ENCODE measurements around the gene OXLD1.
"Not testable (repeated sequence)": the region's sequence is repeated elsewhere in the genome, so short reads cannot be mapped to it uniquely, and the experiment has no call there.

OXLD1 gene

GRCh38 chr17:81650951-81651350 lies 15.5 kb downstream of the OXLD1 start:
- no peak for DNase-seq (ENCODE audit: low read depth)

DNA sequence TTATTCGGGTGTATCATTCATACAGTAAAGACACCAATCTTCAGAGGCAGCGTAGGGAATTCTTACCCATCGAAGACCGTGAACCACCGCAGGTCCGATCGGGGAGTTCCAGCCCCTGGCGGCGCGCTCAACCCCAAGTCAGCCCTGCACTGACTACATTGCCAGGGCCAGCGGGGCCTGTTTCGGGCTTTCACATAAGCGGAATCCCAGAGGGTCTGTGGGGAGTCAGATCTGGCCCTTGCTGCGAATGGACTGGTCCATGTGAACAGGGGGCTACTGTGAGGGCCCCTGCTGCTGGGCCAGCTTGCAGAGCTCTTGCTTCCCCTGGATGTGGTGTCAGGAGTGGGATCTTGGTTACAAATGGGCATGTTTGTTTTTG lies 17.7 kb downstream of the OXLD1 start:
- DNase-seq (ENCODE audit: low read depth) = no peak

- no peak for DNase-seq (ENCODE audit: low read depth)
Measured at GRCh38 chr17:81648013-81648706, 18.2 kb downstream of the OXLD1 start.

DNA sequence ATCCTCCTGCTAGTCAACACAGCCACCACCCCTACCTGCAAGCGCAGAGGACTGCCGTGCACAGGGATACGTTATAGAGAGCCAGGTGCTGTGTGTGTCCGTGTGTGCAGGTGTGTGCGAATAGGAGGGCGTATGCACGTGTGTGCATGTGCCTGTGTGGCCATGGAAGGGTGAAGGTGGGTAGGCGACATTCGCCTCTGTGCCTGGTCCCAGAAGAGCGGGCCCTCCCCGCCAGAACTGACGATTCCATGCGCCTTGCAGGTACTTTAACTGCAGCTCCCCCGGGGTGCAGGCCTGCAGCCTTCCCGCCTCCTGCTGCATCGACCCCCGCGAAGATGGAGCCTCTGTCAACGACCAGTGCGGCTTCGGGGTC lies 18.8 kb downstream of the OXLD1 start:
- DNase-seq (ENCODE audit: low read depth) = no peak

DNA sequence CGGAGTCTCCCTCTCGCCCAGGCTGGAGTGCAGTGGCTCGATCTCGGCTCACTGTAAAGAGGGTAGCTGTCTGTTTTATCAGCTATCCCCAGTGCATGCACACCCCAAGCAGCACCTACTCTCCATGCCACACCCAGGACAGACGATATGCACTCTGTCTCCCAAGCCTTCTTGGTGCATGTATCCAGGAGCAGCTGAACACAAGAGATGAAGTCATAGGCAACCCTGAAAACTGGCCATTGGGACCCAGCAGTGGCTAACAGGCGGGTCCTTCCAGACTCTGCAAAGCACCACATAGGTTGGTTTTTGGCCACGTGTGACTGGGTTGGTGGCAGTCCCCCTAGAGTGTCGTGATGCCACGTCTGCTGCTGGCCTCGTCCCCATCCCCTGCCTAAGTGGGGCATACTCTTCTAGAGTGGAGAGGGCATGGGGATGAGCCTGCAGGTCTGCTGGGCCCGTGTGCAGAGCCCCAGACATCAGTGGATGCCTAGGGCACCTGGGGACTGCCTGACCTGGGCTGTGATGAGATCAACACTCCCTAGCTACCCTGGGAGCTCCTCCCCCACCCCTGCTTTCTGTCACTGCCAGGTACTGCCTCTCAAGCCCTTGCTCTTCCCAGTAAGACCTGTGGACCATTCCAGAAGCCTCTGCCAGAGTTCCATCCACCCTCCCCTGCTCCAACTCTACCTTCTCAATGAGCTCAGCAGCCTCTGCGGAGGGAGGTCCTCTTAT lies 19.4 kb downstream of the OXLD1 start:
- no peak for DNase-seq (ENCODE audit: low read depth)

- no peak for DNase-seq (ENCODE audit: low read depth)
Measured at GRCh38 chr17:81644976-81645952, 21.1 kb downstream of the OXLD1 start.

GRCh38 chr17:81644496-81644895 lies 21.9 kb downstream of the OXLD1 start:
- no peak for DNase-seq (ENCODE audit: low read depth)

DNA sequence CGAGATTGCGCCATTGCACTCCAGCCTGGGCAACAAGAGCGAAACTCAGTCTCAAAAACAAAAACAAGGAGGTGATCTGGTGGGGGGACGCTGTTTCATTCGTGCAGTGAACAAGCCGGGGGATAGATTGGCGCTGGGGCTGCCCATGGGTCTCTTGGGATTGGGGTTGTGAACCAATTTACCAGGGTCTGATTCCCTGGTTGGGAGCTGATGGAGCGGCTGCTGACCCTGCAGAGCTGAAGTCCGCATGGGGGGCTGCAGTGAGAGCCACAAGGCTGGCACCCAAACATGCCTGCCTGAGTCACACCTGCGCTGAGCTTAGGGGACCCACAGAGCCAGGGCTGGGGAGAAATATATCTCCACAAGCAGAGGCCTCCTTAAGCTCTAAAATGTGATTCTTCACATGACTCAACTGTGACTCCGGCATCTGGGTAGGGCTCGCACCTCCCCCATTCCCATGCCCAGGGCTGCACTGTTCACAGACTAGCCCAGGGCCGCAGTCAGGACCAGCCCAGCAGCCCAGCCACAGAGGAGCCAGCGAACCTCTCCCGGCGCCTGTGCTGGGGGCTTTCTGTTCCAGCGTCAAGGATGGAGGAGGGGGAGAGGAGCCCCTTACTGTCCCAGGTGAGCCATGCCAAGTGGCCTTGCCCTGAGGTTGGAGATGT lies 24.4 kb downstream of the OXLD1 start:
- no peak for DNase-seq (ENCODE audit: low read depth)

- no peak for DNase-seq (ENCODE audit: low read depth)
Measured at GRCh38 chr17:81640011-81640410, 26.4 kb downstream of the OXLD1 start.

DNA sequence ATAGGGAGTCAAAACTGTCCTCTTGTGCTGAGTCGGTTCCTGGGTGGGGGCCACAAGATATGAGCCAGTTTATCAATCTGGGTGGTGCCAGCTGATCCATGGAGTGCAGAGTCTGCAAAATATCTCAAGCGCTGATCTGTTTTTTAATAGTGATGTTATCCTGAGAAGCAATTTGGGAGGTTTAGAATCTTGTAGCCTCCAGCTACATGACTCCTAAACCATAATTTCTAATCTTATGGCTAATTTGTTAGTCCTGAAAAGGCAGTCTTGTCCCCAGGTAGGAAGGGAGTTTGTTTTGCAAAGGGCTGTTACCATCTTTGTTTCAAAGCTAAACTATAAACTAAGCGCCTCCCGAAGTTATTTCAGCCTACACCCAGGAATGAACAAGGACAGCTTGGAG lies 27.7 kb downstream of the OXLD1 start:
- no peak for DNase-seq (ENCODE audit: low read depth)

GRCh38 chr17:81636505-81637288 lies 29.7 kb downstream of the OXLD1 start, which contains the start of the genes NPLOC4 and TSPAN10:
TSS of gene NPLOC4 (minus strand) at chr17:81637112. CDS start at chr17:81636930, 182 bp downstream.
TSS of gene TSPAN10 (plus strand) at chr17:81637196. CDS start at chr17:81642413, 5,217 bp downstream.
- peak; percentile 74 for DNase-seq (ENCODE audit: low read depth)

- no peak for DNase-seq (ENCODE audit: low read depth)
Measured at GRCh38 chr17:81635973-81636504, 30.4 kb downstream of the OXLD1 start.

DNA sequence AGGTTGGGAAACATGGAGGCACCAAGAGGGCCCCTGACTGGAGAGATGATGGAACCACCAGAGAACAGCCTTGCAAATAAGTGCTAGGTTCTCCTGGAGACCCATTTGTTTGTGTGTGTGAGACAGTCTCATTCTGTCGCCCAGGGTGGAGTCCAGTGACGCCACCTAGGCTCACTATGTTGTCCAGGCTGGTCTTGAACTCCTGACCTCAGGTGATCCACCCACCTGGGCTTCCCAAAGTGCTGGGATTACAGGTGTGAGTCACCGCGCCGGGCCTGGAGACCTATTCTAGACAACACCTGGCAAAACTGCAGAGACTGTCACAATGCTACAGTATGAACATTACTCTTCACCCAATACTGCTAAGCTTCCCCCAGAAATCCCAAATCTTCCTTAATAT lies 31.0 kb downstream of the OXLD1 start:
- DNase-seq (ENCODE audit: low read depth) = no peak

DNA sequence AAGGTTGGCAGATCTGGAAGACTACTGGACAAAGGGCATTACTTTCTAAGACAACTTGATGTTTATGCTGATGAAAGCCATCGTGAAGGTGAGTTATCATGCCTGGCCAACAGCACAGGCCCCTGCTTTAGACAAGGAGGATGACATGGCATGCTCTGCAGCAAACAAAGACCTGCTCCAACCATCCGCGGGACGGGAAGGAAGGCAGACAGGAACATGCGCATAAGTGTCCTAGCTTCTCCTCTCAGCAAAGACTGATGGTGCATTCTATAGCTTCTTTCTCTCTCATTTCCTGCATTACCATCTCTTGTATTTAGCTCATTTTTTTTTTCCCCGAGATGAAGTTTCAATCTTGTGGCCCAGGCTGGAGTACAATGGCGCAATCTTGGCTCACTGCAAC lies 34.9 kb downstream of the OXLD1 start:
- no peak for DNase-seq (ENCODE audit: low read depth)

DNA sequence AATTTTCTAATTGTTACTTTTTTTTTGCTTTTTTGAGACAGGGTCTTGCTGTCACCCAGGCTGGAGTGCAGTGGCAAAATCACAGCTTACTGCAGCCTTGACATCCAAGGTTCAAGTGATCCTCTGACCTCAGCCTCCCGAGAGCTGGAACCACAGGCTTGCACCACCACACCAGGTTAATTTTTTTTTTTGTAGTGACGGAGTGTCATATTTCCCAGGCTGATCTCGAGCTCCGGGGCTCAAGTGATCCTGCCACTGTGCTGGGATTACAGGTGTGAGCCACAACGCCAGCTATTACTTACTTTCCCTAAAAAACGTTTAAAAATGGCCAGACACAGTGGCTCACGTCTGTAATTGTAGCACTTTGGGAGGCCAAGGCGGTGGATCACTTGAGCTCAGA lies 36.1 kb downstream of the OXLD1 start:
- DNase-seq (ENCODE audit: low read depth) = no peak

GRCh38 chr17:81621494-81622130 lies 44.8 kb downstream of the OXLD1 start:
- DNase-seq (ENCODE audit: low read depth) = no peak

GRCh38 chr17:81618307-81618706 lies 48.1 kb downstream of the OXLD1 start:
- DNase-seq (ENCODE audit: low read depth) = not testable (repeated sequence)

- DNase-seq (ENCODE audit: low read depth) = no peak
Measured at GRCh38 chr17:81616877-81617276, 49.5 kb downstream of the OXLD1 start.

DNA sequence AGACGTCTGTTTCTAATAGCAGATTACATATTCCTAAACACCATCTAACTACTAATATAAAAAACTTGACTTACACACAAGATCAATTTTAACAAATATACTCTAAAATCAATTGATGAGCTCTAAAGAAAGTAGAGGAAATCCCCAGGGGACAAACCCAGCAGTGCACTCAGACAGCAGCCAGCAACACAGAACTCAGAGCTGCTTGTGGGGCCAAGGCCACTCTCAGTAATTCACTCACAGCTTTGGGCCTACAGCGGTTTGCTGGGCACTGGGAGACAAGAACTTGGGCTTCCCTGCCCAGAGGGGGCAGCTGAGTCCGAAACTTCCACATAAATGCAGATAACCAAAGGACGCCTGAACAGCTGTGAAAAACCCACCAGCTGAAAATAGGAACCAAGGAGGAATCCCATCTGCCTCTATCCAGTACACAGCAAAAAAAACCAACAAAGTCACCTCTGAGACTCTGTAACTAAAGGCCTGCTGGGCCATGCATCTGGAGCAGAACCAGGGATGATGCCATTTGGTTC lies 50.9 kb downstream of the OXLD1 start:
- DNase-seq (ENCODE audit: low read depth) = no peak
